ENCODE measurements around the gene CCDC50. TPM values are rescaled to one million over a fixed set of nuclear protein-coding genes. Genes with fewer than 3 reads are reported as not detected.

The CCDC50 gene
- total and polyA plus RNA-seq, 7 donors: 15.4 to 41.5 (median 27.6) TPM

GRCh38 chr3:191391861-191392808, 62.9 kb downstream of the CCDC50 start:
- no peak overlapping the region for H3K27ac ChIP-seq
- intact Hi-C loops (cut with DNase I): no loop called here
- DNase-seq (no peak), ATAC-seq (no peak)
- H3K36me3 ChIP-seq (ENCODE audit: insufficient read depth in 1 of 2, low read depth in 1 of 2): peaks cover 0 to 69% of the 10 kb centered on the region in 2 donors
- no peaks in the 10 kb centered on the region for H3K9me3 ChIP-seq
- peaks cover 6% of the 10 kb centered on the region for H3K4me1 ChIP-seq
- 88 to 93% (median 92%) methylated on average over 2 of the region's 2 CpGs for whole genome bisulfite sequencing, 3 donors
- no peak overlapping the region for H3K4me3 ChIP-seq
- TF ChIP-seq CTCF (IDR thresholded peaks at IDR 0.05): no peak
- no peaks in the 10 kb centered on the region for H3K27me3 ChIP-seq (ENCODE audit: insufficient read depth in 3 of 3, low read length in 2 of 3)

GRCh38 chr3:191393146-191393545, 64.0 kb downstream of the CCDC50 start:
- Histone ChIP-seq H3K27ac (no peak overlapping the region), H3K36me3 (ENCODE audit: insufficient read depth in 1 of 2, low read depth in 1 of 2) (peaks cover 0 to 69% of the 10 kb centered on the region in 2 donors), H3K27me3 (ENCODE audit: insufficient read depth in 3 of 3, low read length in 2 of 3) (no peaks in the 10 kb centered on the region), H3K9me3 (no peaks in the 10 kb centered on the region), H3K4me3 (no peak overlapping the region), H3K4me1 (no peaks in the 10 kb centered on the region)
- TF ChIP-seq CTCF (IDR thresholded peaks at IDR 0.05): no peak
- DNase-seq (no peak), ATAC-seq (no peak)
- intact Hi-C loops (cut with DNase I): no loop called here

- no peak for TF ChIP-seq CTCF (IDR thresholded peaks at IDR 0.05)
- intact Hi-C loops (cut with DNase I): no loop called here
Measured at GRCh38 chr3:191397771-191398170, 68.6 kb downstream of the CCDC50 start.

GRCh38 chr3:191398607-191399006, 69.4 kb downstream of the CCDC50 start:
- no peaks in the 10 kb centered on the region for H3K9me3 ChIP-seq

More at GRCh38 chr3:191397771-191398170, 68.6 kb downstream of the CCDC50 start:
- Histone ChIP-seq H3K4me3 (no peak overlapping the region), H3K36me3 (ENCODE audit: insufficient read depth in 1 of 2, low read depth in 1 of 2) (peaks cover 0 to 34% of the 10 kb centered on the region in 2 donors), H3K4me1 (no peaks in the 10 kb centered on the region), H3K27ac (no peak overlapping the region), H3K9me3 (no peaks in the 10 kb centered on the region), H3K27me3 (ENCODE audit: insufficient read depth in 3 of 3, low read length in 2 of 3) (no peaks in the 10 kb centered on the region)
- DNase-seq: no peak
- 69 to 77% (median 72%) methylated on average over 3 of the region's 3 CpGs for WGBS, 3 donors
- ATAC-seq: no peak

More at GRCh38 chr3:191398607-191399006, 69.4 kb downstream of the CCDC50 start:
- no peaks in the 10 kb centered on the region for H3K27me3 ChIP-seq (ENCODE audit: insufficient read depth in 3 of 3, low read length in 2 of 3)
- no peak for DNase-seq
- intact Hi-C loops (cut with DNase I): no loop called here
- H3K4me3 ChIP-seq: no peak overlapping the region
- H3K36me3 ChIP-seq (ENCODE audit: insufficient read depth in 1 of 2, low read depth in 1 of 2): peaks cover 0 to 29% of the 10 kb centered on the region in 2 donors
- TF ChIP-seq CTCF (IDR thresholded peaks at IDR 0.05): peak; percentile 12
- H3K4me1 ChIP-seq: no peaks in the 10 kb centered on the region
- no peak overlapping the region for H3K27ac ChIP-seq
- WGBS, 3 donors: 89 to 97% (median 95%) methylated on average over 1 of the region's 1 CpG
- ATAC-seq: no peak

Data from psoas muscle (tissue), 8 donors.